Ishikawa (cell line): Measurements from ENCODE around the gene BLOC1S4.
A peak's percentile ranks its signal among the peaks of the same experiment; 100 is the strongest.

Experiments used
- CEBPB ChIP-seq: IDR thresholded peaks from 2 replicates; pipeline ENCODE4 v1.6.1; 2012
- CREB1 ChIP-seq: IDR thresholded peaks from 2 replicates; pipeline ENCODE4 v1.6.1; 2012; ENCODE audit warnings: low read depth
- EGR1 ChIP-seq: IDR thresholded peaks from 2 replicates; pipeline ENCODE4 v1.6.1; 2012
- EP300 ChIP-seq: IDR thresholded peaks from 2 replicates; pipeline ENCODE4 v1.6.1; 2012; ENCODE audit warnings: borderline replicate concordance
- FOXM1 ChIP-seq: IDR thresholded peaks from 2 replicates; pipeline ENCODE4 v1.6.1; 2012; ENCODE audit warnings: low read depth, borderline replicate concordance
- MAX ChIP-seq: IDR thresholded peaks from 2 replicates; pipeline ENCODE4 v1.6.1; 2012
- NFIC ChIP-seq: IDR thresholded peaks from 2 replicates; pipeline ENCODE4 v1.6.1; 2012
- RAD21 ChIP-seq: IDR thresholded peaks from 2 replicates; pipeline ENCODE4 v1.6.1; 2012; ENCODE audit warnings: low read depth
- TAF1 ChIP-seq: IDR thresholded peaks from 2 replicates; pipeline ENCODE4 v1.6.1; 2012; ENCODE audit warnings: low read depth, mild to moderate bottlenecking
- TCF12 ChIP-seq: IDR thresholded peaks from 2 replicates; pipeline ENCODE4 v1.6.1; 2012; ENCODE audit warnings: low read depth
- TEAD4 ChIP-seq: IDR thresholded peaks from 2 replicates; pipeline ENCODE4 v1.6.1; 2012
- USF1 ChIP-seq: IDR thresholded peaks from 2 replicates; pipeline ENCODE4 v1.6.1; 2012
- YY1 ChIP-seq: IDR thresholded peaks from 2 replicates; pipeline ENCODE4 v1.6.1; 2012; ENCODE audit warnings: low read depth
- ZBTB7A ChIP-seq: IDR thresholded peaks from 2 replicates; pipeline ENCODE4 v1.6.1; 2012; ENCODE audit warnings: low read depth
- TF ChIP-seq, protein P1 (sequence below): IDR thresholded peaks from 2 replicates; pipeline ENCODE4 v1.6.1; 2012; ENCODE audit warnings: low read depth, mild to moderate bottlenecking

Gene BLOC1S4

DNA sequence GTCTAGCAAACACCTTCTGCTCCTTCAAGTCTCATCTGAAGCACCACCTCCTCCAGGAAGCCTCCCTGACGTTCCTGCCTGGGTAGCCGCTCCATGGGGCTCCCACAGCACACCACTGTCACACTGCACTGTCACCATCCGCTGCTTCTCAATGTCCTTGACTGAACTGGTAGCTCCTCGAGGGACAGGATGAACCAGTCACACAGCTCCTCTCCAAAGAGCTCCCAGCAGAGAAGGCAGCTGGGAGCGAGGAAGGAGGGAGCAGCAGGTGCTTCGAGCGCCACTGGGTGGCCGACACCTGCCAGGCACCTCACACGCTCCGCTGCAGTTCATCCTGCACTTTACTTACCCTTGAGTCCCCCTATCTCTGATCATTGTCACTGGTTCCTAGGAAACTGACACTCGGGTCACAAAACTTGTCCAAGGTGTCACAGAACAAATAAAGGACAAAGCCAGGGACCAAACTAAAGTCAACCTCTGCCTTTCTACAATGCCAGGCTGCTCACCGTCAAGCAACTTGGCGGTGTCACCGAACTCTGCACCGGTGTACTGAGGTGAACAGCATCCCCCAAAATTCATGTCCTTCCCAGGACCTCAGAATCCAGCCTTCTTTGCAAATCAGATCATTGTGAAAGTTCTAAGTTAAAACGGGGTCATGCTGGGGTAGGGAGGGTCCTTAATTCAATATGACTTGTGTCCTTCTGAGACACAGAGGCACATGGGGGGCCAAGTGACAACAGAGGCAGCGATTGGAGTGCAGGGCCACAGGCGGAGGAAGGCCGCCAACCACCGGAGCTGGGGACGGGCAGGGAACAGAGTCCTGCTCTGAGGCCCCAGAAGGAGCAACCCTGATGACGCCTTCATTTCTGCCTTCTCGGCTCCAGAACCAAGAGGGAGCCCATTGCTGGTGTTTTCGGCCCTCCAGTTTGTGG, 27.8 kb upstream of the BLOC1S4 start:
- TF ChIP-seq CEBPB (no peak), RAD21 (peak; percentile 33; the same call in 1 of the 2 replicates), YY1 (no peak), NFIC (no peak)
- TF ChIP-seq, protein P1, sequence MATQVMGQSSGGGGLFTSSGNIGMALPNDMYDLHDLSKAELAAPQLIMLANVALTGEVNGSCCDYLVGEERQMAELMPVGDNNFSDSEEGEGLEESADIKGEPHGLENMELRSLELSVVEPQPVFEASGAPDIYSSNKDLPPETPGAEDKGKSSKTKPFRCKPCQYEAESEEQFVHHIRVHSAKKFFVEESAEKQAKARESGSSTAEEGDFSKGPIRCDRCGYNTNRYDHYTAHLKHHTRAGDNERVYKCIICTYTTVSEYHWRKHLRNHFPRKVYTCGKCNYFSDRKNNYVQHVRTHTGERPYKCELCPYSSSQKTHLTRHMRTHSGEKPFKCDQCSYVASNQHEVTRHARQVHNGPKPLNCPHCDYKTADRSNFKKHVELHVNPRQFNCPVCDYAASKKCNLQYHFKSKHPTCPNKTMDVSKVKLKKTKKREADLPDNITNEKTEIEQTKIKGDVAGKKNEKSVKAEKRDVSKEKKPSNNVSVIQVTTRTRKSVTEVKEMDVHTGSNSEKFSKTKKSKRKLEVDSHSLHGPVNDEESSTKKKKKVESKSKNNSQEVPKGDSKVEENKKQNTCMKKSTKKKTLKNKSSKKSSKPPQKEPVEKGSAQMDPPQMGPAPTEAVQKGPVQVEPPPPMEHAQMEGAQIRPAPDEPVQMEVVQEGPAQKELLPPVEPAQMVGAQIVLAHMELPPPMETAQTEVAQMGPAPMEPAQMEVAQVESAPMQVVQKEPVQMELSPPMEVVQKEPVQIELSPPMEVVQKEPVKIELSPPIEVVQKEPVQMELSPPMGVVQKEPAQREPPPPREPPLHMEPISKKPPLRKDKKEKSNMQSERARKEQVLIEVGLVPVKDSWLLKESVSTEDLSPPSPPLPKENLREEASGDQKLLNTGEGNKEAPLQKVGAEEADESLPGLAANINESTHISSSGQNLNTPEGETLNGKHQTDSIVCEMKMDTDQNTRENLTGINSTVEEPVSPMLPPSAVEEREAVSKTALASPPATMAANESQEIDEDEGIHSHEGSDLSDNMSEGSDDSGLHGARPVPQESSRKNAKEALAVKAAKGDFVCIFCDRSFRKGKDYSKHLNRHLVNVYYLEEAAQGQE: no peak

GRCh38 chr4:6688879-6689505, 27.0 kb upstream of the BLOC1S4 start:
- no peak for TF ChIP-seq FOXM1
- no peak for TF ChIP-seq TCF12
- no peak for TF ChIP-seq TAF1
- TF ChIP-seq TEAD4: no peak
- no peak for TF ChIP-seq CREB1

- no peak for TF ChIP-seq EGR1
- no peak for TF ChIP-seq YY1
- TF ChIP-seq ZBTB7A: no peak
- TF ChIP-seq FOXM1: no peak
- no peak for TF ChIP-seq CREB1
- TF ChIP-seq CEBPB: no peak
- TF ChIP-seq NFIC: no peak
- no peak for TF ChIP-seq MAX
- TF ChIP-seq EP300: no peak
- no peak for TF ChIP-seq USF1
- no peak for TF ChIP-seq RAD21
- no peak for TF ChIP-seq TCF12
- no peak for TF ChIP-seq TAF1
- TF ChIP-seq TEAD4: no peak
- TF ChIP-seq, protein P1: no peak
Observed at GRCh38 chr4:6689506-6689960, 26.4 kb upstream of the BLOC1S4 start.

DNA sequence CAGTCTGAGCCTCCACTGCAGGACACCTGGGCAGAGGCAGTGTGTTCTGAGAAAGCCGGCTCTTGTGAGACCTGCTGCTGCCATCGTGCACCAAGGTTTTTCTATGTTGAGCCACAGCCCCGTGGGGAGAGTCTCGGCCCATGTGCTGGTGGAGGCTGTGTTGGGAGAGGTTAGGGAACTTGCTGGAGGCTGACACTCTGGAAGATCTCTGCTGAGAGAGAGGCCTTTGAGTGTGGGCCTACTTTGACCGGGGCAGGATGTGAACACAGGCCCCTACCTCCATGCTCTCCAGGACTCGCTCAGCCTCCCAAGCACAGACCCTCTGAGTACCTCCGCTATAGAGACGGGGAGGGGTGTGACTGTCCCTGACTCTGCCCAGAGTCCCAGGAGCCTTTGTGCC, 23.6 kb upstream of the BLOC1S4 start:
- TF ChIP-seq FOXM1 (no peak), EP300 (no peak), NFIC (no peak), RAD21 (no peak), YY1 (no peak), TCF12 (no peak), ZBTB7A (no peak), CEBPB (no peak), CREB1 (no peak), EGR1 (no peak), TAF1 (no peak), MAX (no peak), USF1 (no peak), TEAD4 (no peak)
- TF ChIP-seq, protein P1: no peak
